GM12892 (cell line): ENCODE measurements around the gene CACNA2D2.

Source experiments
- POLR2A ChIP-seq: IDR thresholded peaks from 2 replicates; pipeline ENCODE4 v1.6.1; 2011; ENCODE audit warnings: low read depth, low read length, control low read depth
- POLR2AphosphoS5 ChIP-seq: IDR thresholded peaks from 2 replicates; pipeline ENCODE4 v1.6.1; 2011; ENCODE audit warnings: low read depth, low read length, control low read depth

DNA sequence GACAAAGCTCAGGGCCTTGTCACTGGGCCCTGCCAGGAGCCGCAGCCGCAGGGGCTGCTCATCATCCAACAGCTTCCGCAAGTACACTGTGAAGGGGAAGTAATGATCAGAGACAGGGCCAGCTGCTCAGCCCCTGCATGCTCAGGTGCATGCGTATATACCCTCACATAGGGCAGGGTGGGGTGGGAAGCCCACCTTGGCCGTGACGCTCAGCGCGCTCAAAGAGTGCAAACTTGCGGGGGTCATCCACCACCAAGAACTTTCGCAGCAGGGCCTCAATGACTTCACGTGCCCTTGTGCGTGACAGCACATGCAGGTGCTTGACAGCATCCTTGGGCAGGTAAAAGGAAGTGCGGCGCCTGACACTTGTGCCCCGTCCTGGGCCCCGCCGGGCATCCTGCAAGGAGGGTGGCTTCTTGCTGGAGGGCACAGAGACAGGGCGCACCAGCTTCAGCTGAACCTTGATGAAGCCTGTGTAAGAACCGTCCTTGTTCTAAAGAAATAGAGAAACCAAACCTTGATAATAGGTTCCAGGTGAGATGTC lies 172.0 kb downstream of the CACNA2D2 start:
- no peak for TF ChIP-seq POLR2AphosphoS5
- TF ChIP-seq POLR2A = no peak
